ENCODE data around the gene TRPV2.

TRPV2 gene, protein sequence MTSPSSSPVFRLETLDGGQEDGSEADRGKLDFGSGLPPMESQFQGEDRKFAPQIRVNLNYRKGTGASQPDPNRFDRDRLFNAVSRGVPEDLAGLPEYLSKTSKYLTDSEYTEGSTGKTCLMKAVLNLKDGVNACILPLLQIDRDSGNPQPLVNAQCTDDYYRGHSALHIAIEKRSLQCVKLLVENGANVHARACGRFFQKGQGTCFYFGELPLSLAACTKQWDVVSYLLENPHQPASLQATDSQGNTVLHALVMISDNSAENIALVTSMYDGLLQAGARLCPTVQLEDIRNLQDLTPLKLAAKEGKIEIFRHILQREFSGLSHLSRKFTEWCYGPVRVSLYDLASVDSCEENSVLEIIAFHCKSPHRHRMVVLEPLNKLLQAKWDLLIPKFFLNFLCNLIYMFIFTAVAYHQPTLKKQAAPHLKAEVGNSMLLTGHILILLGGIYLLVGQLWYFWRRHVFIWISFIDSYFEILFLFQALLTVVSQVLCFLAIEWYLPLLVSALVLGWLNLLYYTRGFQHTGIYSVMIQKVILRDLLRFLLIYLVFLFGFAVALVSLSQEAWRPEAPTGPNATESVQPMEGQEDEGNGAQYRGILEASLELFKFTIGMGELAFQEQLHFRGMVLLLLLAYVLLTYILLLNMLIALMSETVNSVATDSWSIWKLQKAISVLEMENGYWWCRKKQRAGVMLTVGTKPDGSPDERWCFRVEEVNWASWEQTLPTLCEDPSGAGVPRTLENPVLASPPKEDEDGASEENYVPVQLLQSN

DNA sequence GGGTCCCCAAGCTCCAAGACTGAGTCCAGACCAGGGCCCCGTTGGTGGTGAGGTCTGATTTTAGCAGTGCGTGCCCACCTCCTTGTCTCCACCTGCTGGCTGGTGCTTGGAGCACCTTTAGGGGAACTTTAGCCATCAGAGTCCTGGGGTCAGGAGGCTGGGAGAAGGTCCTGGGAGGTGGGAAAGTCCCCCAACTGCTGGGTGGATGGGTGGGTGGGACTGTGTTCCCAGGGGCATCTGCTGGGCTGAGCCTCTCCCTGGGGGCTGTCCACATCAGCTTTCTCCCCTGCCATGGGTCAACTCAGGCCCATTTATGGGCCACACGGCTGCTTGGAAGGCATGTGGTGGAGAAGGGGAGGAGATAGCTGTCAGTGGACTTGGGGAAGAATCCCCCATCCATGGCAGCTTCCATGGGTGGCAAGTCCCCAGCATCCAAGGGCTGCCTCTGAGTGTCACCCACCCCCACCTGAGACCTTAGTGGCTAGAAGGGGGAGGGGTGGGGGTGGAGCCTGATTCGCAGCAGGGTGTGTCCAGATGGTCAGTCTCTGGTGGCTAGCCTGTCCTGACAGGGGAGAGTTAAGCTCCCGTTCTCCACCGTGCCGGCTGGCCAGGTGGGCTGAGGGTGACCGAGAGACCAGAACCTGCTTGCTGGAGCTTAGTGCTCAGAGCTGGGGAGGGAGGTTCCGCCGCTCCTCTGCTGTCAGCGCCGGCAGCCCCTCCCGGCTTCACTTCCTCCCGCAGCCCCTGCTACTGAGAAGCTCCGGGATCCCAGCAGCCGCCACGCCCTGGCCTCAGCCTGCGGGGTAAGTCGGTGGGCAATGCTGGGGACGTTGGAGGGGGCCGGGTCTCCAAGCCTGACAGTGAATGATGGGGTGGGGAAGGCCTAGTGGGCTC lies at the start of gene TRPV2:
TSS of gene TRPV2 (plus strand) at position 541 of the 894 bp plus-strand sequence. CDS start 2,098 bp downstream, outside the sequence.
- no peak within 1 kb of the TSS for H3K27ac ChIP-seq
- no peak for TF ChIP-seq CTCF (conservative IDR thresholded peaks at IDR 0.05)

DNA sequence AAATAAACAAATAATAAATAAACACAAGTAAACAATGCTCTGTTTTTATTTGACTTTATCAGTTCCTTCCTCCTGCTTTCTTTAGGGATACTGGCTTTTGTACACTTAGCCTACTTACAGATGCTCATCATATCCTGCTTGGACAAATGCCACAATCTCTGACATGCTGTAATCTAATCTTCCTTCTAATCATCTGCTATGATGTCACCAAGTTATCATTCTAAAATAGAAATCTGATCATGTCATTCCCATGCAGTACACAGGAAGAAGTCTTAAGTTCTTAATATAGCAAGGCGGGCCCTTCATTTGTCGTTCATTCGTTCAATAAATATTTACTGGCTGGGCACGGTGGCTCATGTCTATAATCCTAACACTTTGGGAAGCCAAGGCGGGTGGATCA lies 43.6 kb upstream of the TRPV2 start:
- TF ChIP-seq ZFX (IDR thresholded peaks at IDR 0.05), result no peak
- no peak for TF ChIP-seq CTCF (conservative IDR thresholded peaks at IDR 0.05)
- no peak overlapping the region for H3K27ac ChIP-seq

DNA sequence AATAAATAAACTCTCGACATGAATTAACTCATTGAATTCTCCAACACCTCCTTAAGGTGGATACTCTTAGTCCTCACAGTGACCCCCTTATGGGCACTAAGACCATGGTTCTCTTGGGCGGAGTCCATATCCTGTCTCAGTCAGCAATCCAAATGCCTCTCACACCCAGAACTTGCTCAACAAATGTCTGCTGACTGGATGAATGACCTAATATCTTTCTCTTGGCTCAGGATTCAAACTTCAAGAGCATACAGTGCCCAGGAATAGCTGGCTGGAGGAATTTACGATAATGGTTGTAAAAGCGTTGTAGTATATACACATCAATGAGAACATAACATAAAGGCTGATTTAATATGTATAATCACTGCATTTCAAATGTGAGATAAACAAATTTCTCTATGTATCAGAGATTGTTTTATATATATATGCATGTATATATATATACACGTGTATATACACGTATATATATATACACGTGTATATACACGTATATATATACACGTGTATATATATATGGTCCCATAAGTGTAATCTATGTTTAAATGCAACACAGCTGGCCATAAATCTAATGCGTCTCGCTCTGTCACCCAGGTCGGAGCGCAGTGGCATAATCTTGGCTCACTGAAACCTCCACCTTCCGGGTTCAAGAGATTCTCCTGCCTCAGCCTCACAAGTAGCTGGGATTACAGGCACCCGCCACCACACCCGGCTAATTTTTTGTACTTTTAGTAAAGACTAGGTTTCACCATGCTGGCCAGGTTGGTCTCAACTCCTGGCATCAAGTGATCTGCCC lies 41.0 kb upstream of the TRPV2 start:
- H3K27ac ChIP-seq, result no peak overlapping the region
- TF ChIP-seq ZFX (IDR thresholded peaks at IDR 0.05), result no peak

- H3K27ac ChIP-seq, result no peak overlapping the region
- TF ChIP-seq ZFX (IDR thresholded peaks at IDR 0.05), result no peak
- TF ChIP-seq CTCF (conservative IDR thresholded peaks at IDR 0.05), result no peak
These were observed 37.4 kb upstream of the TRPV2 start for GRCh38 chr17:16377941-16378341.

DNA sequence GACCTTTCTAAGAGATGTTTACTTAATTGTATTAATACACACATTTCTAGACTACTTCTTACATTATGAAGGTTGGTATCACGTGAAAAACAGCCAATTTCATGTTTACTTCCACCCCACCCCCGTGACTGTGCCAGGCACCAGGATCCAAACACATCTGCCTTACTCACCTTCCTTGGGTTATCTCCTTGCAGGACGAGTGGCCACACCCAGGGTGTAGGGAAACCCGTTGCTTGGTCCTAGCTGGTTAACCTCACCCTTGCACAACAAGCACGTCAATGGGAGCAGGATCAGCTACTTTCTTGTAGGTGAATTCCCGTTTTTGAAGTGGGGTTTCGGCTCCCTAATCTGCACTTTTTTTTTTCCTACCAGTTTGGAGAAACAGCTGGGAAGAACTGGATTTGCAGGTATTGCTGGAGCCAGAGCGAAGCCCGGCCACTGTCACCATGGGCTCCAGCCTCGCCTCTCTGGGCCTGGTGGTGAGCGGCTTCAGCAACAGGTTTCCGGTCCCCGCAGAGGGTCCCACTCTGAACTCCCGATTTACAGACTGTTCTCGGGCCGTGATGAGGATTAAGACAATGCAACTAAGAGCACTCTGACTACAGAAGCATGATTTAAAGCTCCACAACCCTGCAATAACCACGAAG lies 36.6 kb upstream of the TRPV2 start:
- TF ChIP-seq ZFX (IDR thresholded peaks at IDR 0.05) (no peak), CTCF (conservative IDR thresholded peaks at IDR 0.05) (no peak)

DNA sequence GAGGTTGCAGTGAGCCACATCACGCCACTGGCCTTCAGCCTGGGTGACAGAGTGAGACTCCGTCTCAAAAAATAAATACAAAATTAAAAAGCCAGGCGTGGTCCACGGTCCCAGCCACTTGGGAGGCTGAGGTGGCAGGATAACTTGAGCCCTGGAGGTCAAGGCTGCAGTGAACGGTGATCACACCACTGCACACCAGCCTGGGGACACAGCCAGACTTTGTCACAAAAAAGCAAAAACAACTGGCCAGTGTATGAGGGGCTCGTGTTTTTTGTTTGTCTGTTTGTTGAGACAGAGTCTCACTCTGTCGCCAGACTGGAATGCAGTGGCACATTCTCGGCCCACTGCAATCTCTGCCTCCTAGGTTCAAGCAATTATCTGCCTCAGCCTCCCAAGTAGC lies 35.7 kb upstream of the TRPV2 start:
- TF ChIP-seq ZFX (IDR thresholded peaks at IDR 0.05), result no peak
- no peak for TF ChIP-seq CTCF (conservative IDR thresholded peaks at IDR 0.05)

More for the DNA sequence above, 36.6 kb upstream of the TRPV2 start:
- H3K27ac ChIP-seq, result no peak overlapping the region

More for the DNA sequence above, 35.7 kb upstream of the TRPV2 start:
- H3K27ac ChIP-seq, result peak overlapping the region; percentile 85

Data from C4-2B (cell line).